Activated CD4-positive, CD25-positive, alpha-beta regulatory T cell treated with anti-CD3 and anti-CD28 coated beads, Interleukin-2, amount 50 U/mL, for 16 hours (primary cell): ENCODE data around the gene GLI3.

ENCODE experiments used
- DNase-seq: peaks from one replicate; pipeline ENCODE4 v3.0.0-alpha.2; 2020; ENCODE audit warnings: low read depth, low spot score

Gene GLI3

DNA sequence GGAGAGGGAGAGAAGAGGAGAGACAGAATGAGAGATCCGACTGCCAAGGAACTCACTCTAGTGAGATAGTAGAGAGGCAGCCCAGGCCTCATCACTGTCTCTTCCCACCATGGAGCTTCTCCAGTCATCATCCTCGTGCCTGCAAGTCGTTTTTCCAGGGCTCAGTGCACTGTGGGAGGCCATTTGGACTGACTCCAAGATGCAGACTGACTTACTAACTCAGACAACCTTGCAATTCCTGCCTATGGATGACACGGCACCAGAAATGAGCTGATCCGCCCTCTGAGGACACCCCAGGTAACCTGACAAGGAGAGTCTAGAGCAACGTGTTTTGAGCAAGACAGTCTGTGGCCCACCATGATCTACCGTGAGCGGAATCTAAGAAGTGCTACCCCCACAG, 154.9 kb downstream of the GLI3 start:
- no peak for DNase-seq

DNA sequence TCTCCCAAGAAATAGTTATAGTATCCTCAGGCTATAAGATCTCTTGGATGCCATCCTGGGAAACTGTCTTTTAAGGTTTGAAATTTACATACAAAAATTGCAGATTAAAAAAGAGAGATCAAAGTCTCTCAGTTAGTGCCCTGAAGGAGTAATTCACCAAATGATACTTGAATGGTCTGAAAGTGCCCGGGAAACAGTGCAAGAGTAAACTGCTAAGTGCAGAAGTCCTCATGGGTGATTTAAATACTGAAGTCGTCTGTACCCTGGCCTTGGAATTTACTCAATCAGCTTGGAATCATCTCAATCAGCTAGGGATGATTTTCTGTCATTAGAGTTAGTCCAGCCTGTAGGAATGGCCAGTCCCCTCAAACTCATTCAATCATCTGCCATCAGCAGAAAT, 155.3 kb downstream of the GLI3 start:
- no peak for DNase-seq

DNA sequence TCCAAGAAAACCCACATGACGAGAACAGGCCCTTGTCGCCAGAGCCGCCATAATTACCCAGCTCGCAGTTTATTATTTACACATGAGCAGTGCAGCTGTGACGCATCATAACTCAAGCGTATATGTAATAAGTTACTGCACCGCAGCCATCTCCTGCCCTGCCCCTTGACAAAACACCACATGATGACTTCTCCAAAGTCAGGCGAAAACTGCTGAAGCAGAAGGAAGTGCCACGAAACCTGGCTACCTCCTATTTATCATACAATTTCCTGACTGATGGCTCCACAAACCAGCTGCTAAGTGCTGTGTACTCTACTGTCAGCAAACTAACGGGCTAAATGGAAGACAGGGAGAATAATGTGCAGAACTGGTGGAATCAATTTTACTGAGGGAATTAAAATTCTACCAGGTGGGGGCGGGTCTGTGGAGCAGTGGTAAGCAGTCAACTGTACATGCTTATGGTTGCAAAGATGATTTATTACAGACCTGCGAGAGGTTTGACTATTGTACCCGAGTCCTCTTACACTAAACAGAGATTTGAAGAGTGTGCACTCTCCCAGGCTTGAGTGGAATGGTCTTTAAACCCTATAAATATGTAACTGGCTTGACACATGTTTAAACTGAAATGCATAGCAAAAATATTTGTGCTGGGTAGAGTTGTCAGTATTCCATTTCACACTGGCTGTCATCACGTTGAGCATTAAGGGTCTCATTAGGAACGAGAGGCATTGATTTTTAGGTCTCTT, 156.0 kb downstream of the GLI3 start:
- DNase-seq = no peak

DNA sequence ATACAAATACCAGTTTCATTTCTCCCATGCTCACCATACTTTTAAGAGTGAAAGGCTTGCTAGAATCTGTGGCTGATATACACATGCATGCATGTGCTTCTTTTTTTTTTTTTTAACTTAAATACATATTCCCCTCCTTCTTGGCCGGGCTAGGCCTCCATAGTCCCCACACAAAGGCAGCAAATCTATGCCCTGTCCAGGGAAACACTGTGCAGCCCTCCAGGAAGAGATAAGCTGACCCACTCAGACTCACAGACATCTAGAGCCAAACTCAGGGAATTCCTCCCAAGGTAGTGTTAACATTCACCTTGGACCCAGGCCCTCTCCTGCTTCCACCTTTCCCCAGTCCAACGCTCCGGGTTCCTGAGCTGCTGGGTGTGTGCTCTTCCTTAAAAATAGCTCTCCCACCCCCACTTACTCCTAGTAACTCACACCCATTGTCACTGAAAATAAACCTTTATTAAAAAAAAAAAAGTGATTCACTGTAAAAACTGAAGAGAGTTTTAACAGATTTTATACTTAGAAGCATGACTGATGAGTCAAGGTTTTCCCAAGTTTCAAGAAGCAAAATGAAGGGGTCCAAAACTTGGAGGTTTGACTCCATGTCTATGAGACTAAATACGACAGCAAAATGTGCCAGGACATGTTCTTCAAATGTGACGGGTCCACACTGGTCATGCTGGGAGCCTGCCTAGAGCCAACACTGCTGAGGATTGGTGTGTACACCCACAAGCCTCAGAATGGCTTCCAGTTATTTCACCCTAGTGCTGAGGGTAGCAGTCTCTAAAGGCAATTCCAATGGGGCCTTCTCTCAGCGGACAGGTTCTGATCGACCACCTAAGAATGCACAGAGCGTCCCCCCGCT, 159.5 kb downstream of the GLI3 start:
- no peak for DNase-seq

DNA sequence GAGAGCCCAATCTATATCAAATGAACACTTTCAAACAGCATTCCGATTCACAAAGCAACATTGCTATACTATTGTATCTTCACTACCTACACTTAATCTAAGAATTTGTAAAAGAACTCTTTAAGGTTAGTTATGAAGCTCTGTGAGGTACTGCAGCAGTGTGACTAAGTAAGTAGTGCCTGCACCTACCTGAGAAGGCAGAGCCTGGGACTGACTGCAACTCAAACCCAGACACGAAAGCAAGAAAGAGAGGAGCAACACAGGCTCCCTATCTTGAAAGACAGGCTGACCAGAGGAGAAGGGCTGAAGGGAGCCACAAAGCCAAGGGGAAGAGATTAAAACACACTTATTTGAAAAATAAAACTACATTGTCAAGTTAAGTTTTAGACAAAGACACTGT, 160.1 kb downstream of the GLI3 start:
- no peak for DNase-seq

DNA sequence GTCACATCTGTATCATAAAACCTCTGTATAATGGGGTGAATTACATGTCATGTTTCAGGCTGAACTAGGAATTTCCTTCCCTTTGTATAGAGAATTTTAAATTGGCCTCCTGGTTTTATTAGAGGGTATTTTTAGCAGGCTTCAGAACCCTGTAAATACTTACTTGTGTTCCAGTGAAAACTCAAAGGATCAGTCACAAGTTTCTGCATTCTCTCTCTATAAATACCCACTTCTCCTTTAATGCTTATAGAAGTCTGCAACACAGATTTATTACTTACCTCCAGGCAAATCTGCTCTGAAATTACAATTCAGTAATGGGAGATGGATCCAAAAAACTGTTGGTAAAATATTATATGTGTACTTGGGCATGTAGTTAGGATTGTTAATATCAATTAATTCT, 161.6 kb downstream of the GLI3 start:
- no peak for DNase-seq

DNA sequence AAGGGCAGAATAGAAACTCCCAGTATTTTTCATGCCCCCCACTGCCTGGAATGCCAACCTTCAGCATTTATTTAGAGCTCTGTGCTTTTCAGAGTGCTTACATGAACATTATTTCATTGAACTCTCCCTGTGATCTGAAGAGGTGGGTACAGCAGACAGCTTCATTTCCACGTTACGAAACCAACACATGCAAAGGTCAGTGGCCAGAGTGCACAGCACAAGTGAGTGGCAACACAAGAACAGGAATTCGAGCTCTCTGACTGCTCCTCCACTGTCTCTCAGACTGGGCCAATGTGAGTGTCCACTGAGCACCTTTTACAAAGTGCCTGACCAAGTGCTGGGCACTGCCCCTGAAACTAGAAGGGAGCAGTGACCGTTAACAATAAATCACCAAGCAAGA, 162.9 kb downstream of the GLI3 start:
- DNase-seq = no peak

DNA sequence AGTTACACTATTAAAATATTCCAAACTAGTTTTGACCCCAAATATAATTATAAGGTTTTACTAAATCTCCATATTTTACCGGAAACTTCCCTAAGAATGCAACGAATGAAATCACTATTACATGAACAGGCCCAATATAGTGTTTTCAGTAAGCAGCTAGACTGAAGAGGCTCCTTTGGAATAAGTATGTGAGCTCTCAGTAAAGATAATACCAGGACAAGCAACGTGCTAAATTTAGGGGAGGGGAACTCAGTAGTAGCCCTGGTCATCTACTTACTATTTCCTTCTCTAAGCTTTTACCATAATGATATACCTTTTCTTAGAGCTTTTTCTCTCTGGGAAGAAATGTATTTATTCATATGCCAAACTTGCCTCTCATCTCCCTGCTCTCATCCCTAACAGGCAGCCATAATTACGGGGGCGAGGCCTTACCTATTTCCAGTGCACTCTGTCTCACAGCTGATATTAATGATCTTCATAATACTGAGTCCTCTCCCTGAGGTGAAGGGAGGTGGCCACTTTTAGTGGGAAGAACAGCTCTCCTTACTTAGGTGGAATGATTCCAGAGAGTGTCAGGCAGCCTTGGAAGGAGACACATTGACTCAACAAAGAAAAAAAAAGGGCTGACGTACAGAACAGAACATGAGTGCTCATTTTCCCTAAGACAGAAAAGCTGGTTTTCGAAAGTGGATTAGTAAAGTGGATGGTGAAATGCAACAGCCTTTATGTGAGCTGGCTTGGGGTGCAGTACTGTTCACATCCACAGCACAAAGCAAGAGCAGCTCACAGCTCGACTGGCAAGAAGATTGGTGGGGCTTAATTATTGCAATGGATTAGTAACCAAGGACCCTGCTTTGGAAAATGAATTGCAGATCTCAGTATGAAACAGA, 165.4 kb downstream of the GLI3 start:
- no peak for DNase-seq

DNA sequence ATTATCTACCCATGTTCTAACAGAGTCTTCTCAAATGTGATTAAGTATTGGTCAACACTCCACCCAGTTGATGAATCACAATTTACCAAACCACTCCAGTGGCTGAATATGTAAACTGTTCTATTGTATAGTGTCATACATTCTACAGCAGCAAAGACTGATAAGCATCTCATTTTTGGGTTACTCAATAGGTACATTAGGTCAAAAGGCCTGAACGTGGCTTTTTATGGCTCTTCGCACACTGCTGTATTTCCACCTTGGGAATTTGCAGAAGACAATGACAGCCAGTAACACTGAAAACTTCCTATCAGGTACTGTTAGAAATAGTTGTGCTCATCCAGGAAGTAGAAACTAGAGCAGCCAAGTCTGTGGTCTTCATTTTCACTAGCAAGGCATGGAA, 166.9 kb downstream of the GLI3 start:
- DNase-seq = no peak

DNA sequence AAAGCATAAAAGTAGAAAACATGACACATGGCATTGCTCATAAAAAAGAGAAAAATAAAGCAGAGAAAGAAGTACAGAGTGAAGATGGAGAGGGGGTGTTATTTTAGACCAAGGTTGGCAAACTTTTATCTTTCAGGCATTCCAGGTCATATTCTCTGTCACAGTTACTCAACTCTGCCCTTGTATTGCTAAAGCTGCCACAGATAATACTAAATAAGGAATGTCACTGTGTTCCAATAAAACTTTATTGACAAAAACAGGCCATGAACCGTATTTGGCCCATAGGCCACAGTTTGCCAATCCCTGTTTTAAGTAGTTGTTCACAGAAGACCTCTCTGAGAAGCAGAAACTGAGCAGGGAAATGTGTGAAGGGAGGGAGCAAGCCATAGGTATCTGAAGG, 167.4 kb downstream of the GLI3 start:
- no peak for DNase-seq

DNA sequence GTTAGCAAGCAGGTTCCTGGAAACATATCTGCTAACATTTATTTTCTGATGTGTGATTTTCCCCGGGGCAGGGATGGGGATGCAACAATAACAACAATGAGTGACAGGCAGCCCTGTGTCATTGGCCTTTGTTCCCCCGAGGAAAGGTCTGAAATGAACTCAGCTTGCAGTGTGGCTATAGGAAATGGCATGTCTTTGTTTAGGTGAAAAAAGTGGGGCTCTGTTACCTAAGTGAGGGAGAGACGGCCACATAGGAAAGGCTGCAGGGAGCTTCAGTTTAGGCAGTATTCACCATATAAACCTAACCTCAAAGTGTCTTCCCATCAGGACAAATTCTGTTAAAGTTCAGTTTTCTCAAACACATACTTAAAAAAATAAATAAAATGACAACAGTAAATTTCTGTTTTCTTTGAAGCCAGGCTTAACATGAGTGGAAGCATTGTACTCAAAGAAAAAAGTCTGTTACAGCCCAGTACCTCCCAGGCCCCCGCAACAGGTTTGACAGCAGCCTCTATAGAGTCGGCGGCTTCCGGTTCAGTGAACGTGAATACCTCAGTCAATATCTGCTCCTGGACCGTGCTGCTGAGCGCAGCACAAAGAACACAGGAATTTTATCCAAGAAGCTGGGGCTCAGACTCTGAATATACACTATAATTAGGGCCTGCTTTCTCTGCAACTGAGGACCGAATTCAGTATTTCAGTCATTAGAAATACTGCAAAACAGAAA, 168.3 kb downstream of the GLI3 start:
- no peak for DNase-seq

DNA sequence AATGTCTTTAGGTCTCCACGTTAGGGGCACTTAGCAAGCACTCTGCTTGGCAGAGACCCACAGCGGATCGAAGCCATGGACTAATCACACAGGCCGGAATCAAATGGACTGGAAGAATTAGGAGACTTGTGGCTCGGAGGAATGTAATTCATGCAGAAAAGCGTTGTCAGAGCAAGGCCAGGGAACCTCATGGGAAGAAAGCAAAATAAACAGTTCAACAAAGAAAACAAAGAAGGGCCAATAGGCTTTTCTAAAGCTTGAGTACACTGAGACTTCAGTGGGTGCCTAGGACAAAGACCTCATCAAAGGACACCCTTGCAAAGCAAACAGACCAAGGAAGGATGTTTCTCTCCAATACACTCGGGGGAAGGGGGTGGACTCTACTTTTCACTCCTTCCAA, 171.1 kb downstream of the GLI3 start:
- DNase-seq = no peak

DNA sequence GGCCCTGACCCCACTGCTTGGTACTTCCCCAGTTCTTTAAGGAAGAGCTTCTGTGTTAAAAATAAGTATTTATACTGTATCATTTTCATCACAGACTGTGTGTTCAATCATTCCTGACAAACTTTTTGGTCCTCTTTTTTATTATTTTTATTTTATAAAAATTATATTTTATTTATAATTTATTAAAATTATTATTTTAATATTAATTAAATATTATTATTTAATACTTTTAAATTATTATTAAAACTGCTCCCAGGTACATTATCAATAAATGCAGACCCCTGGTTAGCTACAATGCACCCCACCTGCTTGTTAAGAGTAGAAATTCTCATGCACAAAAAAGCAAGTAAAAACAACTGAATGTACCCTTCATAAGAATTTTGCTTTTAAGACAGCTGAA, 172.0 kb downstream of the GLI3 start:
- DNase-seq = no peak

DNA sequence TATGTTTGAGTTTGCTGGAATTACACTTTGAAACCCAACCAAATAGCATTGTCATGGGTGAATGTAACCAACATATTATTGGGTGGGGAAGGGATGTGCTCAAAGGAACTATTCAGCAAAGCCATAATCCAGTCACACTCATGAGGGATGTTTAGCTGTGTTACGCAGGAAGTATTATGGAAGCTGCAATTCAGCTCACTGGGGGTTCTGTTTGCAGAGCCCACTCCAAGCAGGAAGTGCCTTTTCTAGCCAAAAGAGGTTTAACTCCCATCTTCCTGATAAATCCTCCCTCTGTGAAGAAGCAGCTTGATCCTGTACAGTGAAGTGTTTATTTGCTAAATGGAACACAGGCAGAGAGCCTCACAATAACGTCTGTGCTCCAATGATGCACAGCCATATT, 172.5 kb downstream of the GLI3 start:
- no peak for DNase-seq

DNA sequence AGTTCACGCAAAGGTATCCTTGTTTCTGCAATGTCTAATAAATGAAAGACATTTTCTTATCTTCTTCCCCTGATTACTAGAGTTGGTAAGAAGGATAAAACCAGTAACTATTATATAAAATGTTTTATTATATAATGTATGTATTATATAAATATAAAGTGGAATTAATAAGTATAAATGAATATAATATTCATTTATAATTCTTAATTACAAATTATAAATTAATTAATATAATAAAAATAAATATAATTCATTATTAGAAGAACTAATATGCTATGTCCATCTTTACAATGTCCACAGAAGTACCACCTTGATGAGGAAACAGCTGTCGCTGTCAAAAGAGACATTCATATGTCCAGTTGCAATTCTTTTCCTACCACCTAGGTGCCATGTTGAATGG, 177.7 kb downstream of the GLI3 start:
- no peak for DNase-seq

DNA sequence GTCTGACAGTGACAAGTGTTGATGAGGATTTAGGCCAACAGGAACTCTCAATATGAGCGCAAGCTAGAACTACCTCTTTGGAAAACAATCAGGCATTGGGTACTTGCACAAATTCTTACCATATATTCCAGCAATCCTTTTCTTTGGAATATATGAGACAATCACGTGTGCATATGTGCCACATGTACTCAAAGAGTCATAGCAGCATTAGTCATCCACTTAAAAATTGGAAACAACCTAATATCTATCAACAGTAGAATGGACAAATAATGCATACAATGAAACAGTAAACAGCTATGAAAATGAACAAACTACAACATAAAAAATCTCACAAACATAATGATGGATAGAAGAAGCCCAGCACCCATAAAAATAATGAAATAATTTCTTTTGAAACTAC, 179.7 kb downstream of the GLI3 start:
- no peak for DNase-seq

DNA sequence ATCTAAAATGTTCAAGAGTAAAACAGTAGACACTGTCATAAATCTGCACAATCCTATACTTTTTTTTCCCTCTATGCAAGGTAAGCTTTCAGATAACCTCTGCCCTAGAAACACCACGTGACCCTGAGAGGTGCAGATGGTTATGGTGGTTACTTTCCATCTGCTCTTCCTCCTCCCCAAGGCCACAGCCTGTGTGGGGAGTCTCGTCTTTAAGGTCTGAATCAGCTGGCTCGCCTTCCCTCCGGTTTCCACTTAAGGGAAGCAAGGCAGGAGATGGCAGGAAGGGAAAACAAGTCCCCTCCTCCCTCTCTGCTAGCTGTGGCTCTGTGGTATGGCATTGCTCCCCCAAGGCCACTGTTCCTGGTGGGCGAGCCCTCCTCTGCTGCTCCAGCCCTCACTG, 181.8 kb downstream of the GLI3 start:
- no peak for DNase-seq

DNA sequence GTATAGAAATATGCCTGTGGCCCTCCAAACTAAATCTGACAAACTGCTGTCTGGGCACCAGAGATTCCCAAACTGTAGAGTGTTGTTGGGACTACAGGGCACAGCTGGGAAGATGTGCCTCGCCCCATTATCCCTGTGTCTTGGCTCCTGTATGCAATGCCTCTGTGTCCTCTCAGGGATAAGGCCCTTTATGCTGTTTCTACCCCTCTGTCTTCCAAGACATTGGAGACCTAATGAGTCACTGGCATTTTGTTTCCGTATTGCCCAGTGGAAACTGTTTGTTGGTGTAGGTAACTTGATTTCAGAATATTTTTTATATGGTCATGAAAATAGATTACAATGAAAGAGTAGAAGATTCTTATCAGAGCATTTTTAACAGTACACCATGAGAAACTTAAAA, 183.2 kb downstream of the GLI3 start:
- no peak for DNase-seq

DNA sequence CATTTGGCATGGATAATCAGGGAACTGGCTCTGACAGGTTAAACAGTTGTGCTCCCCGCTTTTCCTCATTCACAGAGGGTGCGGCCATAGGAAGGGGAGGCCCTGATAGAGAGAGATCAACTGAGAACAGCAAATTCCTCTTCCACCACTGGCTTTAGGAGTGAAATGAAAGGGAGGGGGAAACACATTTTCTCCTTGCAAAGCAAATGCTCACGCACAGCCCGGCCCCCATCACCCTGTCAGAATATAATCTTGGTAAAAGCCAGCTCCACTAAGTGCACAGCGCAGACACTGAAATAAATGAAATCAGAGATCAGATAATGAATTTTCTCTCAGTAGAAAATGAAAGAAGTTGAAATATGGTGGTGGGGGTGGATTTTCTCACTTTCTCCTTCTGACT, 187.2 kb downstream of the GLI3 start:
- no peak for DNase-seq

DNA sequence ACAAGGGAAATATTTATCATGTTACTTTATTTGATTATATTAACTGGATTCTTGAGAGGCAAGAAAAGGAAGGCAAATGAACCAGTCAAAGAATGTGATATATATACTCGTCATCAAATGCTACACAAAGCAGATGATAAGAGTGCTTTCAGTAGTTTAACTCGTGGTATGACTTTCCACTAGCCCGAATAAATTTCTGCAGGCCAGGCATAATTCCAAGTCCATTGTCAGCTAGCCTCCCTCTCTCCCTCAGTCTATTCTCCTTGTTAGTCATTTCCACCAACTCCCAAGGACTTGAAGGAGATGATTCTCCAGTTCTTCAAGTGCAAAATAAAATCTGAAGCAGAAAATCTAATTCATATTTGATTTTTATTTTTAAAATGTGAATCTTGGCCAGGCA, 190.5 kb downstream of the GLI3 start:
- DNase-seq = no peak

DNA sequence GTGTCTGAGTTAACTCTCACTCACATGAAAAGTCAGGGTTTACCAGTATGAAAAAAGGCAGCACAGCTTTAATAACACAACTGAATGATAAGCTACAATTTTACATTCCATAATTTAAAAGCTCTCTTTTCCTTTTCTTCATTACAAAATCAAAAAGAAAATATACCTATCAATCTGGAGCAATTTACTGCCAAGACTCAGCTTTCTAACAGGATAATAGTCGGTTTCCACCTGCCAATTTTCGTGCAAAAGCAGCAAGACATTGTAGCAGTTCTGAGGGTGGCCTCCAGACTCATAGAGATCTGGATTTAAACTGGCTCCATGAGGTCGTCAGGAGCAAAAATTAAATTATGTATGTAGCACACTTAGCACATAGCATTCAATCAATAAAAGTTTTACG, 191.0 kb downstream of the GLI3 start:
- DNase-seq = no peak

DNA sequence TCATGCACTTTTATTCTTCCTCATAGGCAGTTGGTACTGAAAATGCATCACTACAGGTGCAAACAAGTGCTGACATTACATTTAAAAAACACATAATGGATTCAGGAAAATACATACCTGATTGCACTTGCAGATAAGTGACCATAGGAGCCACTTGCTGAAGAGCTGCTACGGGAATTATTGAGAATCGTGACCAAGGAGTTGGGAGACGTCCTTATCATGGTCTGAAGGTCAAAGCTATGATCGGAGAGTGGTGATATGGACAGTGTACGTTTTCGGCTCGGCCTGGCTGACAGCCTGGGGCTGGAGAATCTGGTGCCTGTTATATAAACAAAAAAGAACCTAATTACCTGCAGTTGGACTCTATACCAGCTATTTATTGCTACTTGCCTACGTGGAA, 197.1 kb downstream of the GLI3 start:
- DNase-seq = no peak
